Measurements from ENCODE around the gene RER1.

DNA sequence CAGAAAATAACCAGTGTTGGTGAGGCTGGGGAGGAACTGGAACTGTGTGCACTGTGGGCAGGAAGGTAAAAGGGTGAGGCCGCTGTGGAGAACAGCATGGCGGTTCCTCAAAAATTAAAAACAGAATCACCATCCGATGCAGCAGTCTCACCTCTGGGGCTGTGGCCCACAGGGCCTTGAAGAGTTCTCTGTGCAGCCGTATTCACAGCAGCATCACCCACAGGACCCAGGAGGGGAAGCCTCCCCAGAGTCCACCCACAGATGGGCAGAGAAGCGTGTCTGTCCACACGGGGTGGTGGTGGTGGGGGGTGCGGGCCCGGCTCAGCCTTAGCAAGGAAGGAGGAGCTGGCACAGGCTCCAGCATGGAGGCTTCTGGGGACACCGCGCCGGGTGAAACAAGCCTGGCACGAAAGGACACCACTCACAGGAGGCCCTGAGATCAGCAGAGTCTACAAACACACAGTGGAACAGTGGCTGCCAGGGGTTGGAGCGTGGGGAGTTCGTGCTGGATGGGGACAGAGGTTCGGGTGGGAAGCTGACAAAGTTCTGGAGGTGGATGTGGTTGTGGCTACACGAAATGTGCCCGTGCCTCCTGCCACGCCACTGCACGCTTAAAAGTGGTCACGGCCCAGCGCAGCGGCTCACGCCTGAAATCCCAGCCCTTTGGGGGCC, 11.8 kb upstream of the RER1 start:
- TF ChIP-seq EZH2phosphoT487 (conservative IDR thresholded peaks at IDR 0.05; ENCODE audit: low read length): no peak
- TF ChIP-seq, protein P1, sequence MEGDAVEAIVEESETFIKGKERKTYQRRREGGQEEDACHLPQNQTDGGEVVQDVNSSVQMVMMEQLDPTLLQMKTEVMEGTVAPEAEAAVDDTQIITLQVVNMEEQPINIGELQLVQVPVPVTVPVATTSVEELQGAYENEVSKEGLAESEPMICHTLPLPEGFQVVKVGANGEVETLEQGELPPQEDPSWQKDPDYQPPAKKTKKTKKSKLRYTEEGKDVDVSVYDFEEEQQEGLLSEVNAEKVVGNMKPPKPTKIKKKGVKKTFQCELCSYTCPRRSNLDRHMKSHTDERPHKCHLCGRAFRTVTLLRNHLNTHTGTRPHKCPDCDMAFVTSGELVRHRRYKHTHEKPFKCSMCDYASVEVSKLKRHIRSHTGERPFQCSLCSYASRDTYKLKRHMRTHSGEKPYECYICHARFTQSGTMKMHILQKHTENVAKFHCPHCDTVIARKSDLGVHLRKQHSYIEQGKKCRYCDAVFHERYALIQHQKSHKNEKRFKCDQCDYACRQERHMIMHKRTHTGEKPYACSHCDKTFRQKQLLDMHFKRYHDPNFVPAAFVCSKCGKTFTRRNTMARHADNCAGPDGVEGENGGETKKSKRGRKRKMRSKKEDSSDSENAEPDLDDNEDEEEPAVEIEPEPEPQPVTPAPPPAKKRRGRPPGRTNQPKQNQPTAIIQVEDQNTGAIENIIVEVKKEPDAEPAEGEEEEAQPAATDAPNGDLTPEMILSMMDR (IDR thresholded peaks at IDR 0.05; ENCODE audit: insufficient read depth, low read length, poor library complexity, severe bottlenecking): no peak

Data from SU-DHL-6 (cell line).